Caki2 (cell line): ENCODE results near the gene CHCHD5. TPM values are rescaled to one million over a fixed set of nuclear protein-coding genes. Genes with fewer than 3 reads are reported as not detected.
"Not testable (repeated sequence)": the region's sequence is repeated elsewhere in the genome, so short reads cannot be mapped to it uniquely, and the experiment has no call there.

Experiments used
- DNase-seq: peaks from one replicate; pipeline ENCODE4 v3.0.0-alpha.2; 2015; ENCODE audit warnings: low read depth
- in situ Hi-C: cut with HindIII; loops from 2 replicates; pipeline ENCODE4 v1.10.0; 2016; ENCODE audit warnings: low sequenced_read_pairs, low pct_unique_long_range_greater_than_20kb, mixed read lengths
- total RNA-seq: library from RNA; depleted of rRNA; stranded (reverse); fragments of >200 nt; shearing (Covaris generic); gene quantifications from 2 replicates; pipeline ENCODE4 v1.2.3, GENCODE V29; 2014; ENCODE audit warnings: low replicate concordance; rRNA removed

Gene CHCHD5
- 26.0 and 36.0 TPM in 2 replicates for total RNA-seq

GRCh38 chr2:112584134-112584890 lies at the start of gene CHCHD5:
Gene CHCHD5, plus strand, starts transcription at chr2:112584609. Its CDS starts 39 bp downstream, at chr2:112584648.
- peak; percentile 98 for DNase-seq
- in situ Hi-C loops = no loop called here

- DNase-seq = no peak
- in situ Hi-C loops = no loop called here
Observed at GRCh38 chr2:112534826-112535225, 49.6 kb upstream of the CHCHD5 start.

- in situ Hi-C loops, DNase-seq: not testable (repeated sequence)
Observed at GRCh38 chr2:112536665-112537064, 47.7 kb upstream of the CHCHD5 start.

GRCh38 chr2:112539306-112539705 lies 45.1 kb upstream of the CHCHD5 start:
- DNase-seq = no peak
- in situ Hi-C loops = no loop called here

GRCh38 chr2:112540906-112541305 lies 43.5 kb upstream of the CHCHD5 start:
- DNase-seq = no peak
- in situ Hi-C loops = no loop called here

- no peak for DNase-seq
- in situ Hi-C loops = no loop called here
Observed at GRCh38 chr2:112541315-112542122, 42.9 kb upstream of the CHCHD5 start.

GRCh38 chr2:112542123-112542983 lies 42.1 kb upstream of the CHCHD5 start, which contains the start of gene POLR1B:
Gene POLR1B, plus strand, starts transcription at chr2:112542465. Its CDS starts 30 bp downstream, at chr2:112542495.
- in situ Hi-C loops = no loop called here
- DNase-seq = peak; percentile 92

GRCh38 chr2:112542984-112543661 lies 41.3 kb upstream of the CHCHD5 start:
- in situ Hi-C loops = no loop called here
- DNase-seq = peak; percentile 41

GRCh38 chr2:112547333-112547732 lies 37.1 kb upstream of the CHCHD5 start:
- peak; percentile 85 for DNase-seq
- in situ Hi-C loops = no loop called here

- in situ Hi-C loops = no loop called here
- no peak for DNase-seq
Observed at GRCh38 chr2:112548980-112549379, 35.4 kb upstream of the CHCHD5 start.

GRCh38 chr2:112566104-112566503 lies 18.3 kb upstream of the CHCHD5 start:
- DNase-seq = peak; percentile 69
- in situ Hi-C loops = no loop called here

- in situ Hi-C loops, DNase-seq: not testable (repeated sequence)
Observed at GRCh38 chr2:112566508-112566907, 17.9 kb upstream of the CHCHD5 start.

GRCh38 chr2:112572005-112572404 lies 12.4 kb upstream of the CHCHD5 start:
- in situ Hi-C loops = no loop called here
- no peak for DNase-seq

GRCh38 chr2:112577756-112578155 lies 6.7 kb upstream of the CHCHD5 start:
- peak; percentile 20 for DNase-seq

GRCh38 chr2:112579241-112579640 lies 5.2 kb upstream of the CHCHD5 start:
- in situ Hi-C loops = no loop called here

More at GRCh38 chr2:112577756-112578155, 6.7 kb upstream of the CHCHD5 start:
- in situ Hi-C loops = no loop called here

GRCh38 chr2:112580084-112580483 lies 4.3 kb upstream of the CHCHD5 start:
- in situ Hi-C loops = no loop called here

More at GRCh38 chr2:112579241-112579640, 5.2 kb upstream of the CHCHD5 start:
- peak; percentile 78 for DNase-seq

GRCh38 chr2:112582314-112582746 lies 2.1 kb upstream of the CHCHD5 start:
- in situ Hi-C loops = no loop called here

More at GRCh38 chr2:112580084-112580483, 4.3 kb upstream of the CHCHD5 start:
- DNase-seq = no peak

More at GRCh38 chr2:112582314-112582746, 2.1 kb upstream of the CHCHD5 start:
- peak; percentile 84 for DNase-seq
